ENCODE measurements around the gene GUCY2F.

The GUCY2F gene

GRCh38 chrX:109481986-109482385, at the start of gene GUCY2F:
Gene GUCY2F, minus strand, starts transcription at chrX:109482086. Its CDS starts 6,150 bp downstream, at chrX:109475936.
- no peak for TF ChIP-seq ZFX (IDR thresholded peaks at IDR 0.05; ENCODE audit: borderline replicate concordance)
- TF ChIP-seq, protein P1, sequence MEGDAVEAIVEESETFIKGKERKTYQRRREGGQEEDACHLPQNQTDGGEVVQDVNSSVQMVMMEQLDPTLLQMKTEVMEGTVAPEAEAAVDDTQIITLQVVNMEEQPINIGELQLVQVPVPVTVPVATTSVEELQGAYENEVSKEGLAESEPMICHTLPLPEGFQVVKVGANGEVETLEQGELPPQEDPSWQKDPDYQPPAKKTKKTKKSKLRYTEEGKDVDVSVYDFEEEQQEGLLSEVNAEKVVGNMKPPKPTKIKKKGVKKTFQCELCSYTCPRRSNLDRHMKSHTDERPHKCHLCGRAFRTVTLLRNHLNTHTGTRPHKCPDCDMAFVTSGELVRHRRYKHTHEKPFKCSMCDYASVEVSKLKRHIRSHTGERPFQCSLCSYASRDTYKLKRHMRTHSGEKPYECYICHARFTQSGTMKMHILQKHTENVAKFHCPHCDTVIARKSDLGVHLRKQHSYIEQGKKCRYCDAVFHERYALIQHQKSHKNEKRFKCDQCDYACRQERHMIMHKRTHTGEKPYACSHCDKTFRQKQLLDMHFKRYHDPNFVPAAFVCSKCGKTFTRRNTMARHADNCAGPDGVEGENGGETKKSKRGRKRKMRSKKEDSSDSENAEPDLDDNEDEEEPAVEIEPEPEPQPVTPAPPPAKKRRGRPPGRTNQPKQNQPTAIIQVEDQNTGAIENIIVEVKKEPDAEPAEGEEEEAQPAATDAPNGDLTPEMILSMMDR (IDR thresholded peaks at IDR 0.05): no peak
- no peak within 1 kb of the TSS for H3K27ac ChIP-seq

DNA sequence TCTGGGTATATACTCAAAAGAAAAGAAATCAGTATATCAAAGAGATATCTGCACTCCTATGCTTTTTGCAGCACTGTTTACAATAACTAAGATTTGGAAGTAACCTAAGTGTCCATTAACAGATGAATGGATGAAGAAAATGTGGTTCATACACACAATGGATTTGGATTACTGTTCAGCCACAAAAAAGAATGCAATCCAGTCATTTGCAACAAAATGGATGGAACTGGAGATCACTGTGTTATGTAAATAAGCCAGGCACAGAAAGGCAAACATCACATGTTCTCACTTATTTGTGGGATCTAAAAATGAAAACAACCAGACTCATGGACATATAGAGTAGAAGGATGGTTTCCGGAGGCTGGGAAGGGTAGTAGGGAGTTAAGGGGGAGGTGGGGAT, 37.1 kb upstream of the GUCY2F start:
- TF ChIP-seq, protein P1 (IDR thresholded peaks at IDR 0.05): no peak
- no peak for TF ChIP-seq ZFX (IDR thresholded peaks at IDR 0.05; ENCODE audit: borderline replicate concordance)
- H3K27ac ChIP-seq: no peak overlapping the region

DNA sequence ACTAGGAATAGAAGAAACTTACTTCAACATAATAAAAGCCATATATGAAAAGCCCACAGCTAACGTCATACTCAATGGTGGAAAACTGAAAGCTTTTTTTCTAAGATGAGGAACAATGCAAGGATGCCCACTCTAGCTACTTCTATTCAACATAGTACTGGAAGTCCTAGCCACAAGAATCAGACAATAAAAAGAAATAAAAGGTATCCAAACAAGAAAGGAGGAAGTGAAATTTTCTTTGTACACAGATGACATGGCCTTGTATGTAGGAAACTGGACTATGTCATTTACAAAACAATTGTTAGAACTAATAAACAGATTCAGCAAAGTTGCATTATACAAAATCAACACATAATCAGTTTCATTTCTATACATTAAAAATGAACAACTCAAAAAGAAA, 29.2 kb upstream of the GUCY2F start:
- no peak overlapping the region for H3K27ac ChIP-seq
- TF ChIP-seq, protein P1 (IDR thresholded peaks at IDR 0.05): no peak
- no peak for TF ChIP-seq ZFX (IDR thresholded peaks at IDR 0.05; ENCODE audit: borderline replicate concordance)

- TF ChIP-seq, protein P1 (IDR thresholded peaks at IDR 0.05): no peak
- TF ChIP-seq ZFX (IDR thresholded peaks at IDR 0.05; ENCODE audit: borderline replicate concordance): no peak
- no peak overlapping the region for H3K27ac ChIP-seq
These were observed 27.0 kb upstream of the GUCY2F start for GRCh38 chrX:109508915-109509314.

GRCh38 chrX:109501176-109501575, 19.3 kb upstream of the GUCY2F start:
- no peak overlapping the region for H3K27ac ChIP-seq
- TF ChIP-seq ZFX (IDR thresholded peaks at IDR 0.05; ENCODE audit: borderline replicate concordance): no peak
- TF ChIP-seq, protein P1 (IDR thresholded peaks at IDR 0.05): no peak

- TF ChIP-seq, protein P1 (IDR thresholded peaks at IDR 0.05): no peak
- no peak for TF ChIP-seq ZFX (IDR thresholded peaks at IDR 0.05; ENCODE audit: borderline replicate concordance)
- H3K27ac ChIP-seq: no peak overlapping the region
These were observed 16.5 kb upstream of the GUCY2F start for GRCh38 chrX:109498434-109498833.

DNA sequence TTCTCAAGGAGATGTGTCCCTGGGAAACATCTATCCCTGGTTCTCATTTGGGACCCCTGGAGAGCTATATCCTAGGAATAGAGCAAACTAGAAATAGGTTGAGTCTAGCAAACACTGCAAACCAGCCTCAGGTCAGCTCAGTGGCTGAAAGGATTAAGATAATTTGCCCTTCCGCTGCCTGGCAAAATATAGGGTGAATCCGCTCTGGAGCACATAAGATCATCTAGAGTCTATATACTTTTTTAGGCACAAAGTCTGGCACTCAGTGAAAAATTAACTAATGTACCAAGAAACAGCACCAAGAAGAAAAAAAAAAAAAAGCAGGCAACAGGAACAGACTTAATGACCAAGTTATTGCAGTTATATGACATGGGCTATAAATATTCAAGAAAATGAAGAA, 7.3 kb upstream of the GUCY2F start:
- TF ChIP-seq, protein P1 (IDR thresholded peaks at IDR 0.05): no peak
- TF ChIP-seq ZFX (IDR thresholded peaks at IDR 0.05; ENCODE audit: borderline replicate concordance): no peak
- H3K27ac ChIP-seq: no peak overlapping the region

All from 22Rv1 (cell line).